GM18858 (cell line): ENCODE results near the gene COL21A1.

Experiments
- ATAC-seq: cut with Tn5 transposase; IDR thresholded peaks from one replicate; pipeline ENCODE4 v1.9.1; 2021; ENCODE audit not compliant: unreplicated experiment

Gene COL21A1

DNA sequence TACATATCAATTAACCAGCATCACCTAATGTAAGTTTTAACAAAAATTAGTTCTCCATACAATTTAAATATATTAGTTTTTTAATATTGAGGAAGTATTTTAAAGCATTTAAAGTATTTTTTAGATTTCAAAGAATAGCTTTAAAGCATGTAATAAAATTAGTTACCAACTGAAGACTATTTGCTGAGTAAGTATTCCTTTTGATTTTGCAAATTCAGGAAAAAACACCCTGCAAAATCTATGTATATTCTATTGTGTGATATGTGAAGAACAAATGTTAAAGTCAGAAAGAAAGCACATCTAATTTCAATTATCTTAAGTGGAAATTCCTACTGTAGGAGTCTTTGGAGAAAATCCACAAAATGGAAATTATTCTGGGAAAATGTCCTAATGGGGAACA lies 107.3 kb downstream of the COL21A1 start:
- no peak for ATAC-seq

DNA sequence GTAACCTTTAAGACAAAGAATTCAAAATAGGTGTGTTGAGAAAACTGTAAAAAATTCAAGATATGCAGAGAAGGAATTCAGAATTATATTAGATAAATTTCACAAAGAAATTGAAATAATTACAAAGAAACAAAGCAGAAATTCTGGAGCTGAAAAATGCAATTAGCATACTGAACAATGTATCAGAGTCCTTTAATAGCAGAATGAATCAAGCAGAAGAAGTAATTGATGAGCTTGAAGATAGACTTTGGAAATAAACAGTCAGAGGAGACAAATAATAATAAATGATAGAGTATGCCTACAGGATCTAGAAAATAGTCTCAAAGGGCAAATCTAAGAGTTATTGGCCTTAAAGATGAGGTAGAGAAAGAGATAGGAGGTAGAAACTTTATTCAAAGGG lies 131.7 kb downstream of the COL21A1 start:
- no peak for ATAC-seq

DNA sequence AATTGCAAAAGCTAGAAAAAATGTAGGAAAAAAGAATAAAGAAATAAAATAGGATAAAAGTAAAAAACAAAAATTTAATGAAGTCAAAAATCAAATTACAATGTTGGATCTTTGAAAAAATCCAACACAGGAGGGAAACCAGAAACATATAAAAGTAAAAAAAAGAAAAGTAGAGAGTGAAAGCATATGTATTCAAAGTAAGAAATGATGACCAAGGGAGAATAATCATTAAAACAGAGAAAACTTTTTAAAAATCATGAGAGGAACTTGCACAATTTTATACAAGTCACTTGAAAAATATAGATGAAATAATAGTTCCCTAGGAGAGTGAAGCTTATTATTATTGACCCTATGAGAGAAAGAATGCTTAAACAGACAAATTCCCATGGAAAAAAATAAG lies 138.2 kb downstream of the COL21A1 start:
- ATAC-seq: no peak

DNA sequence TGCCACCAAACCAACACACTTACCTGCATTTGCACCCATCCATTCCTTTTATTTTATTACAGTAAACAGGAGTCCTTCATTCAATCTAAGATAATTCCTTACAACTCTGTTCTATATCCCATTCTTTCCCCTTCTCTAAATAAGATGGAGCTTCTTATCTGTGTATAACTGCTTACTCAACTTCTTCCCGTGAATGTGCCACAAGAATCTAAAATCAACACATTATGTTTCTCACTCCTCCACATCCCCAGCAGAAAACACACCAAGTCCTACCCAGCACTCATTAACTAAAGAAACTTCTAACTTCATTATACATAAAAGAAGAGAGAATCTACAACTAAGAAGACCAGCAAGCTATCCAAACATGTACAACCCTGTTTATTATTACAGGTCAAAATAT lies 141.1 kb downstream of the COL21A1 start:
- no peak for ATAC-seq

DNA sequence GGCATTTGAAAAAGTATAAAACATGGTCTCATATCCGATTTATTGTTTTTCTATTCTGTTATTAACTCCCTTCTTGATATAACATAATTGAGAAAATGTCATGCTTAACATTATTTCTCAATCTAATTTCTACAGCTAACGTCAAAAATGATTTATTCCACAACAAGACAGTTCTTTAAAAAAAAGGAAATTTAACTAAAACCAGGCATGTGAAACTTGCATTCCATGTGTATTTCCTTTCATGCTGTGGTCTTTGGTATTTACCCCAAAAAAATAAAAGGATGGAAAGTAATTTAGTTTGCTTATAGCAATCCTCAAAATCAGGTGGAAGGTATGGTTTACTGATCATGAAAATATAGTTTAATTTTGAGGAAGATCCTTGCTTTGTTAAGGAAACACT lies 142.8 kb downstream of the COL21A1 start:
- ATAC-seq: no peak

DNA sequence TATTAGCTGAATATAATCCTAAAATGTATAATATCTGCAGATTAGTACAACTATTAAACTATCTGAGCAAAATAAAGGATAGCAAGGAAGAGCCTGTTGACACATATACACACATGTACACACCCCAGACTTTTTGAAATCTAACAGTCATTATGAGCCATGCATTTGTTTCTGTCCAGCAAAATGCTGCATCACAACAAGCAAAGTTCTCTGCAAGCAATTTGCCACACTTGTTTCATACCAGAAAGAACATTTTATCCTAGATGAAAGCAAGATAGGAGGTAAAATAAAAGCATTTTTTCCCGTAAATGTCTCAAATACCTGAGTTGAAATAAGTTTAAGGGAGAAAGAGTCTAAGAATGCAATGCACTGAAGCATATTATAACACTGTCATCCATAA lies 145.2 kb downstream of the COL21A1 start:
- ATAC-seq: no peak

DNA sequence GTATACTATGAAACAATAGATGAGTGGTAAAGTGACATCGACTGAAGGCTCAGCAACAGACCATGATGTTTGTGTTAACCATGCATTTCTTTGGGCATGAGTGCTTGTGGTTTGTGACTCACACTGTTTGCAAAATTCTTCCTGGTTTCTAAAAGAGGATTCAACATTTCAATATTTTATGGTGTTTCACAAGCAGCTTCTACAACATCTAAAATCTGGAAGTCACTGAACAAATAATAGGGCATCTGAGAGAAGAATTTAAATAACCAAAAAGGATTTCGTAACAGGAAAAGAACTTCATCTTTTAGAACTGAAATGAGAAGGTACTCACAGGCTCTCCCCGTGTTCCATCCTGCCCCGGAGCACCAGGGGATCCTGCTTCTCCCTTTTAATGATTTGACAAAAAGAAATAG lies 146.2 kb downstream of the COL21A1 start:
- no peak for ATAC-seq

DNA sequence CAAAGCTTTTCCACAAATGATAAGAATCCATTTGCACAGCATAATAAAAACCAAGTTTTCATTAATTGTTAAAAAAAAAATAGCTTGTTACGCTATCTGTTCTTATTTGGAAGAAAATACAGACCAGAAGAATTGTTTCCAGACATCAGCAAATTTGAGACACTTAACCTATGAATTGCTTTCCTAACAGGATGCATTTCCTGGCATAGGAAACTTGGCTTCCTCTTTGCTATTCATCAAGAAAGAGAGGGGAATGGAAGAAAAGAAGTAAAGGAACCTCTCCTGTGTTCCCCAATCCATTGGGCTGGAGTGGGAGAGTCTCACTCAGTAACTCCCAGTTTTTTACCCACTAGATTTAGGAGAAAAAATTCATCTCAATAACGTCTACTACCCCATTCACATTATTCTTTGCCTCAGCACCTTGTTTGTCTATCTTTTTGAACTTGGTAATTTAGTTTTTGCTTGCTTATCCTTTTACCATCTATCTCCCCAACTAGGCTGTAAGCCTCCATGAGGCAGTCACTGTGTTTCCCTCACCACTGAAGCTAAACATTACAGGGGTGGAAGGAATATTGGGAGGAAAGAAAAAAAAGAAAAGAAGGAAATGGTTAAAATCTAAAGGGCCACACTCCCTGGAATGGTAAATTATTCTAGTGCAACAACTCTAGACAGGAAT lies 150.3 kb downstream of the COL21A1 start:
- no peak for ATAC-seq

DNA sequence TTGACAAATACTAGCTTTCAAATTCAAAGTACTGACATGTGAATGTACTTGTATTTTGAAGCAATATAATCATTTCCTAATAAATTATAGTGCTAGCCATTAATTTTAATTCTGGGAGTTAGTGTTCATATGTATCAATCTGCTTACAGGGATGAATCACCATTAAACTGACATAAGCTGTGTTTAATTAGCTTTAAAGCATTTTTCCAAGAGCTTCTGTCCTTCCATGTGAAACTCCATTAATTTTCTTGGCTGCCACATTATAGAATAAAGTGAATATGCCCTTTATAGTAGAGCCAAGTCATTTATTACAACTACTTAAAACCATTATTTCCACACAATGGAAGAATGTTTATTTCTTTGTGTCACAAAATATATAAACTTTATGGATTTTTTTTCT lies 150.8 kb downstream of the COL21A1 start:
- no peak for ATAC-seq

DNA sequence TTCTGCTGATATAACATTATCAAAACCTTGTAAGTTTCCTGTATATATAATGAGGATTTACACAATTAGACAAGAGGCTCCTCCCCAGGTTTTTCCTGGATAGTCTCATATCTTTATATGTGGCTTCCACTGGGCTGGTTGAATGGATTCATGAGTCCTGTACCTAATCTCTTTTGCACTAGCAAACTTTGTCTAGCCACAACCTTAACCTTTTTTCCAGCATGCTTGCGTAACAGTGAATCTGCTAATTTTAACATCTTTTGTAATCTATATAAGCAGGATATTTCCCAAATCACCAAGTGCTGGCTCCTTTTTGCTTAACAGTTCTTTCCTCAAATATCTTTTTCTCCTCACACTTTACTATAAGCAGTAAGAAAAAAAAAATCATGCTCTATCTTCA lies 153.6 kb downstream of the COL21A1 start:
- ATAC-seq: no peak

DNA sequence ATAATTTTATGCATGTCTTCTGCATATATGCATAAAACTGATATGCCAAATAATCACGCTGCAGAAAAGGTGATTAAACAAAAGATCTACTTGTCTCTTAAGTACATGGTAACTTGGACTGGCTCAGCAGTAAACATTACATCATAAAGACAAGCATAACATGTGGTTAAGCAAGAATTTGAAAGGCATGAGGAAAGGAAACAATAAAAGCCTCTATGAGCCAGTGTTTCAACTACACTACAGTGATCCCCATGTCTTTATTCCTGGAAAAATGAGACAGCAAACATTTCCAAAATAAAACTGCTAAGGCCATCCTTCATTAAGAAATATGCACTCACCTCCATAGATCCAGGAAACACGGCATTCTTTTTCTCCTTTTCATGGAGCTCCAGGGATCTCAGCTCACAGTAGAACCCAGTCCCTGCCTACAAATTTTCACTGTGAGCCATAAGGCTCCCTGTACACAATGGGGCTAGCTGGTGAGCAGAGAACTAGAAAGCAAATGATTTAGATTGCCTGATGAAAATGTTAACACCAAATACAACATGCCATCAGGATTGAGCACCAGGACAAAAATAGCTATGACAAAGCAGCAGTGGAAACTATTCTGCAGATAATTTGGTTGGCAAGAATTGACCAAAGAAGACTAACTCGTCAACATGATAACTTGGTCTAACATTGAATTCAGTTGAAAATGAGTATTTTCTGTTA lies 156.1 kb downstream of the COL21A1 start:
- ATAC-seq: no peak

DNA sequence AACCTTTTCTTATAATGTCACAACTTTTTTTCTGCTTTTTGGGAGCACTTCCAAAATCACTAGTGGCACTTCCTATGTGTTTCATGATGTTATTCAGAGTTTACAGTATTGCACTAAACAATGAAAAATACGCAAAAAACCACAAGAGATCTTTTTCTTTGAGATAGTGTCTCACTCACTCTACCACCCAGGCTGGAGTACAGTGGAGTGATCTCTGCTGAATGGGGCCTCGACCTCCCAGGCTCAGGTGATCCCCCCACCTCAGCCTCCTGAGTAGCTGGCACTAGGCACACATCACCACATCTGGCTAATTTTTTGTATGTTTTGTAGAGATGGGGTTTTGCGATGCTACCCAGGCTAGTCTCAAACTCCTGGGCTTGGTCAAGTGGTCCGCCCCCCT lies 158.7 kb downstream of the COL21A1 start:
- ATAC-seq: no peak

DNA sequence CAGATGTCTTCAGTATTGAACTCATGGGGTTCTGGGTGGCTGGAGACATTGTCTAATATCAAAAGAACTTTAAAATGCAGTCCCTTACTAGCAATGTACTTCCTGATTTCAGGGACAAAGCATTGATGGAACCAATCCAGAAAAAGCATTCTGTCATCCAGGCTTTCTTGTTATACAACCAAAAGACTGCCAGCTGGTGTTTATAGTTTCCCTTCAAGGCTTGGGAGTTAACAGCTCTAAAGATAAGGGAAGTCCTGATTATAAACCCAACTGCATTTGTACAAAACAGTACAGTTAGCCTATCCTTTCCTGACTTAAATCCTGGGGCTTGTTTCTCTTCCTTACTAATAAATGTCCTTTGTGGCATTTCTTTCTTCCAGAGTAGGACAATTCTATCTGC lies 160.0 kb downstream of the COL21A1 start:
- ATAC-seq: no peak

DNA sequence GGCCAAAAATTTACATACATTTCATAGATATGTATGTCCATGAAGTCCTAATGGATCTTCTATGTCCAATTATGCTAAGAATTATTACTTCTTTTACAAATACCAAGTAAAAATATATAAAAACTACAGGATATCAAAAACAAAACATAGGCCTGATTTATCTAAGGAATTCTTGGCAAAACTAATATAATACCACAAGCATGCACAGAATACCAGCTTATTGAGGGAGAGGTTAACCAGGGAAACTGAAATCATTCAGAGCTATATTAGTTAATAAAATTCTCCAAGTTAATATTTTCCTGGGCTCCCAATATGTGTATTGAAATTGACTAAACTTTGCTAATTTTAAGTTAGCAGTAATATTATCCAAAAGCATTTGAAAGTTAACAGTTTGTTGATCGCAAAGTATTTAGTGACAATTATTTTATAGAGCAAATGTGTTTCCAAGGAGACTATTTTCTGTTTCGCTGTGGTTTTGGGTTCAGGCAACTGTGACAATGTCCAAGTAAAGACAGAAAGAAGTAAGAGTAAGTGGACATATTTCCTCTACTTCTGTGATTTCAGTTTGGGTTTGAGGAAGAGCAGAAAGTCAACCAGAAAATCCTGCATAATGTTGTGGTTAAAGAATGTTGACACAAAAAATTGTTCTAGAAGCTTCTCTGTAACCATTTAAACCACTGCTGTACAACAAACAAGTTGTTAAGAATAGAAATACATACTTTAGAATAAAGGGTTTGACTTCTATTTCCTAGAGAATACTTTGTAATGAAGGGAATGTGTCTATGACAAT lies 167.4 kb downstream of the COL21A1 start:
- no peak for ATAC-seq

DNA sequence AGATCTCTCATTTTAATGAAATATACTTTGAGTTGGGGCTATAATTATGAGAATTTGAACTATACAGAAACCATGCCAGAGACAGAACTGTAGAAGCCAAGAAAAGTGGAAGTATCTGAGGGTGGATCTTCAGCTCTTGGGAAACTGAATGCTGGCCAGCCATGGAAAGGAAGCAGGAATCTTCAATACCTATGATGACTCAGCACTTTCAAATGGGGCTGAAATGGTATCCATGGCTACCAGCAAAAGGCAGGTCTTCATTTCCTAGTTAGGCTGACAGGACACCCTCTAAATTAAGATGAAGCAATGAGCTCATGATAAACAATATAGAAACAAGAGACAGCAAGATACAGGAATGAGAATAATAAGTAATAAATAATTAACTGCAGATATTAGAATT lies 171.3 kb downstream of the COL21A1 start:
- no peak for ATAC-seq

DNA sequence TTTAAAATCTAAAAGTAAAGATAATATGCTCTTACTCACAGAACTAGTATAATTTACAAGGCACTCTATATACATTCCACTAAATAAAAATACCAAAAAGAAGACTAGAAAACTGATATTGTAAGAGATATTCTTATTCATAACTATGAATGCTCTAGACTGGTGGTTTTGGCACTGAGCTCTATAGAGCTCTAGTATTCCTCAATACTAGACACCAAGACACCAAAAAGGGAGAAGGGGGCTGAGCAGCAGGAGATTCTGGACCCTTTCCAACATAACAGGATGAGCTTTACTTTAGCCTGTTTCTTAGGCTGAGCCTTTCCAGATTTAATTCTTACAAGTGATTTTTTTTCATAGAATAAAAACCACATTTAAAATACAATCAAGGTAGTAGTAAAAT lies 173.6 kb downstream of the COL21A1 start:
- ATAC-seq: no peak

DNA sequence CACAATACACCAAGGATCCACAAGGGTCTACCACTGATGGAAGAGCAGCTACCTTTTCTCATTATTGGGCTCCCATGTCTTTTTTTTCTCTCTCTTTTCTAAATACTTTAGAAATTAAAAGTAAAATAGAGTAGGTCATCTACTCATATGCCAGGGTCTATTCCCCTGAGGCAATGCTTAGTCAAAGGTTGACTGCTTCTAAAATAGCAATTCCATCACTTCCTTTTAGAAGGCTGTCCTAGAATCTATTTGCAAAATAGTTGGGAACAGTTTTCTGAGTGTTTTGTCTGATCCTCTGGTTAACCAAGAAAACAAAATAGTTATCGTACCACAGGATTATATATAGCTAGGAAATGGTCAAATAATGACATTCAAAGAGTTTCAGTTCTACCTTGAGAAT lies 174.1 kb downstream of the COL21A1 start:
- no peak for ATAC-seq

DNA sequence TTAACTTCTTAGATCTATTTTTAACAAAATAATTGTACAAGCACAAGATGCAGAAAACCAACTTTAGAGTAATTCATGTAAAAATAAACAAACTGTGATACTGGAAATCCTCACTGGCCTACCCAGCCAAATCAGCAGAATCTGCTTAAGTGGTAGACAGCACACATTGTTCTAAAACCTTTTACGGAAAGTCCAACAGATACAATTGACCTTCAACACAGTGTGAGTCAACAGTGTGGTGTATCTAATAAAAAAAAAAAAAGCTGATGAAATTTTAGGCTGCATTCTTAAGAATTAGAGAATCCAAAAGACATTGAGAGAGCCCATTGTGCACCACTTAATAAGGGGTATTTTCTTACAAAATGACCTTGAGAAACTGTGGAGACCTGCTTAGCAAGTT lies 174.5 kb downstream of the COL21A1 start:
- no peak for ATAC-seq

DNA sequence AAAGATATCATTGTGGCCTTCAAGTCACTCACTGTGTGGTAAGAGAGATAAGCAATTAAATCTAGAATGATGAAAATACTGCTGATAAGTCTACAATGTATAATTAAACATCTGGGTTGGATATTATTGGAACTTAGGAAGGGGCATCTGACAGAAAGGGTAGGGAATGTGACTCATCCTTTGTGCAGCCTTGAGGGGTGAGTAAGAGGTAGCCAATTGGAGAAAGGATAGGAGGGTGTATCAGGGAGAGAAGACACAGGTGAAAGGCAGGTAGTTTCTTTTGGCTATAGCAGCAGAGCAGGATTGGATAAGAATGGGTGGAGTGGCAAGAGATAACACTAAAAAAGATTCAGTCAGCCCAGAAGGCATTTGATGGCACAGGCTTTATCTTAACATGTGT lies 182.0 kb downstream of the COL21A1 start:
- ATAC-seq: no peak

DNA sequence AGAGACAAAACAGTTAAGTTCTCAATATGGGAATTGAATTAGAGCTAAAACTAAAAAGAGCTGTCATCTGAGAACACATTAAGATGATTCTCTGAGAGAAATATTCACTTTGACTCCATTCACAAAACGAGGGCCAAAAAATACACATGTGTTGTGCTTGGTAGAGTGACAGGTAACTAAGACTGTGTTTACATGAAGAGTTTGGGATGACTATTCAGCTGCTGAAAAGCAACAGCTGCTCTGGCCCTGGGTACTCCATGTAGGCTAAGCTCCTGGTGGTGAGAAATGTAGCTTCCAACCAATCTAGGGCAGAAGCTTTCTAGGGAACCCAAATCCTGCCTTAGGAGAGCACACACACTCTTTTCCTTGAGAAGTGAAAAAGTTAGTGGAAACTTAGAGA lies 184.5 kb downstream of the COL21A1 start:
- ATAC-seq: no peak

DNA sequence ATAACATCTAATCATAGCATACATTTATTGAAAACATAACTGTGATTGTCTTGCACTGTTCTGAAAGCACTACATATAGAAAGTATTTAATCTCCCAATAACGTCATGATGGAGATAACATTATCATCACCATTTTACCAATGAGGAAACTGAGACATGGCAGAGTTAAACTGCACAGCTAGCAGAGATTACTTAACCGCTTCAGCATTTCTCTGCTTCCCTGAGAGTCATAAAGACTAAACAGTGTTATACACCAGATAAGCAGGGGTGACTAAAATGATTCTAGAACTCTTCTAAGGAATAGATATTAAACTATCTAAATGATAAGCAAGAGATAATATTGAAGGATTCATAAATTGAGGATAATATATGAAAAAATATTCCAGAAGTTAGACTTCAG lies 188.7 kb downstream of the COL21A1 start:
- ATAC-seq: no peak

DNA sequence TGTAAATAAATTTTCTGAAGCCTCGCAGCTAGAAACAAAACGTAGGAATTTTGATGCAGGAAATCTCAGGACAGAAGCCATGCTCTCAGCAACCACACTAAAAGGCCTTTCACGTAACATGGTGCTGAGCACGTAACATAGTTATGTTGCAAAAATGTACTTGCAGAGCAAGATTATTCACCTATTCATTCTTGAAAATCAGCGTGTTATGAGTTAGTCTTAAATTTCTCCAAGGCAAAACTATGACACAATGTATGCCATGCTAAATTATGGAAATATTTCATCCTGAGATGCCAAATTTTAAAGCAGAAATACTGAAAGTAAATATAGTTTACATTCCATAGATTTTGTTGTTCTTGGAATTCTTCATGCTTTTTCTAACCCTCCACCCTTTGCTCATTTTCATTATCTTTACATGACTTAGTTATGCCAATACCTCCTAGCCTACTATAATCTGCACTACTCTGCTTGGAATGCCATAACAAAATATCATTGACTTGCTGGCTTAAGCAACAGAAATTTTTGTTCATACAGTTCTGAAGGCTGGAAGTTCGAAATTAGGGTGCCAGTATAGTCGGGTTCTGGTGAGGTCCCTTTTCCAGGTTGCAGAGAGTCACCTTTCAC lies 192.2 kb downstream of the COL21A1 start:
- ATAC-seq: no peak
